NCI-H345 (cell line): ENCODE results near the gene KIF5B.
"Not testable (repeated sequence)": the region's sequence is repeated elsewhere in the genome, so short reads cannot be mapped to it uniquely, and the experiment has no call there.

ENCODE experiments used
- DNase-seq: peaks from one replicate; lab custom pipeline; 2025; lab: John Stamatoyannopoulos, UW

Gene KIF5B

GRCh38 chr10:32059472-32059871 lies 3.2 kb upstream of the KIF5B start:
- no peak for DNase-seq

- no peak for DNase-seq
Measured at GRCh38 chr10:32057036-32057372, 779 bp upstream of the KIF5B start.

GRCh38 chr10:32055478-32056135 lies 618 bp downstream of the KIF5B start:
- DNase-seq, result peak; percentile 58

- DNase-seq, result peak; percentile 1
Measured at GRCh38 chr10:32054094-32054493, 2.1 kb downstream of the KIF5B start.

GRCh38 chr10:32053392-32053791 lies 2.8 kb downstream of the KIF5B start:
- not testable (repeated sequence) for DNase-seq

- no peak for DNase-seq
Measured at GRCh38 chr10:32051926-32052325, 4.3 kb downstream of the KIF5B start.

- DNase-seq, result no peak
Measured at GRCh38 chr10:32050177-32050576, 6.0 kb downstream of the KIF5B start.

GRCh38 chr10:32049113-32049512 lies 7.1 kb downstream of the KIF5B start:
- no peak for DNase-seq

- no peak for DNase-seq
Measured at GRCh38 chr10:32048282-32048681, 7.9 kb downstream of the KIF5B start.

- DNase-seq, result no peak
Measured at GRCh38 chr10:32047881-32048280, 8.3 kb downstream of the KIF5B start.

- DNase-seq, result no peak
Measured at GRCh38 chr10:32046151-32046550, 10.1 kb downstream of the KIF5B start.

GRCh38 chr10:32042730-32043129 lies 13.5 kb downstream of the KIF5B start:
- not testable (repeated sequence) for DNase-seq

- DNase-seq, result no peak
Measured at GRCh38 chr10:32041290-32042028, 14.8 kb downstream of the KIF5B start.

- DNase-seq, result no peak
Measured at GRCh38 chr10:32039734-32040133, 16.5 kb downstream of the KIF5B start.

GRCh38 chr10:32038777-32039176 lies 17.4 kb downstream of the KIF5B start:
- DNase-seq, result no peak

- DNase-seq, result no peak
Measured at GRCh38 chr10:32036922-32037321, 19.3 kb downstream of the KIF5B start.

GRCh38 chr10:32035038-32035437 lies 21.2 kb downstream of the KIF5B start:
- no peak for DNase-seq

- DNase-seq, result no peak
Measured at GRCh38 chr10:32033171-32033570, 23.1 kb downstream of the KIF5B start.

GRCh38 chr10:32031920-32032319 lies 24.3 kb downstream of the KIF5B start:
- no peak for DNase-seq

- no peak for DNase-seq
Measured at GRCh38 chr10:32031424-32031823, 24.8 kb downstream of the KIF5B start.

- DNase-seq, result no peak
Measured at GRCh38 chr10:32028710-32029109, 27.5 kb downstream of the KIF5B start.

- DNase-seq, result no peak
Measured at GRCh38 chr10:32023264-32023663, 33.0 kb downstream of the KIF5B start.

GRCh38 chr10:32017044-32017443 lies 39.2 kb downstream of the KIF5B start:
- DNase-seq, result no peak

- DNase-seq, result no peak
Measured at GRCh38 chr10:32015386-32015785, 40.8 kb downstream of the KIF5B start.
